GM12892 (cell line): ENCODE results near the gene SEC16B.

Experiments
- DNase-seq: peaks from one replicate; pipeline ENCODE4 v3.0.0; 2011; ENCODE audit not compliant: insufficient read length
- FAIRE-seq: peaks from 2 replicates; lab custom pipeline; 2011; peaks lifted over from hg19 to GRCh38; lab: Jason Lieb, UNC
- POLR2A ChIP-seq: IDR thresholded peaks from 2 replicates; pipeline ENCODE4 v1.6.1; 2011; ENCODE audit warnings: low read depth, low read length, control low read depth
- POLR2AphosphoS5 ChIP-seq: IDR thresholded peaks from 2 replicates; pipeline ENCODE4 v1.6.1; 2011; ENCODE audit warnings: low read depth, low read length, control low read depth
- TAF1 ChIP-seq: IDR thresholded peaks from 2 replicates; pipeline ENCODE4 v1.6.1; 2011; ENCODE audit warnings: low read depth, mild to moderate bottlenecking, control low read depth, low read length, borderline replicate concordance

The SEC16B gene

DNA sequence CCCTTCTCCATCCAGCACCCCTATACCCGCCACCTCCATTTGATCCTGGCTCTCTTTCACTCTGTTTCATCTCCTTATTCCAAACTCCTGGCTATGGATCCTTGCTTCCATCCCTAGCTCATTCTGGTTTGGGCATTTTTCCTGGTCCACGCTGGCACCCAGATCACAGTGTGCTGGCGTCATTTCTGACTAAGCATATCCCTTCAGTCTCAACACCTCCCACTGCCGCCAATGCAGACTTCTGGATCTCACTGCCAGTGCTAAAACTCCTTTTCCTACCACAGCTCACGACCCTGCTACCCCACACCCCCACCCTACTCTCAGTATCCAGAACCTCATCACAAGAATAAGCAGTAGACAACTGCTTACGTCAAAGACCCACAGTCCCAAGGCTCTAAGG, 16.3 kb downstream of the SEC16B start:
- TF ChIP-seq POLR2AphosphoS5 (no peak), POLR2A (no peak), TAF1 (no peak)
- FAIRE-seq = no peak
- no peak for DNase-seq

GRCh38 chr1:177952691-177953090, 17.2 kb downstream of the SEC16B start:
- FAIRE-seq = no peak
- DNase-seq = no peak
- TF ChIP-seq POLR2A (no peak), TAF1 (no peak), POLR2AphosphoS5 (no peak)

GRCh38 chr1:177952249-177952648, 17.6 kb downstream of the SEC16B start:
- no peak for TF ChIP-seq POLR2AphosphoS5
- no peak for TF ChIP-seq POLR2A
- no peak for TF ChIP-seq TAF1
- DNase-seq (no peak), FAIRE-seq (no peak)

GRCh38 chr1:177950506-177950905, 19.4 kb downstream of the SEC16B start:
- no peak for DNase-seq
- FAIRE-seq = no peak
- TF ChIP-seq POLR2AphosphoS5 (no peak), TAF1 (no peak), POLR2A (no peak)

GRCh38 chr1:177948336-177948972, 21.4 kb downstream of the SEC16B start:
- no peak for DNase-seq
- TF ChIP-seq POLR2A = no peak
- no peak for TF ChIP-seq TAF1
- no peak for TF ChIP-seq POLR2AphosphoS5
- FAIRE-seq = no peak

GRCh38 chr1:177947623-177948022, 22.2 kb downstream of the SEC16B start:
- FAIRE-seq (no peak), DNase-seq (no peak)
- TF ChIP-seq POLR2AphosphoS5 (no peak), POLR2A (no peak), TAF1 (no peak)

DNA sequence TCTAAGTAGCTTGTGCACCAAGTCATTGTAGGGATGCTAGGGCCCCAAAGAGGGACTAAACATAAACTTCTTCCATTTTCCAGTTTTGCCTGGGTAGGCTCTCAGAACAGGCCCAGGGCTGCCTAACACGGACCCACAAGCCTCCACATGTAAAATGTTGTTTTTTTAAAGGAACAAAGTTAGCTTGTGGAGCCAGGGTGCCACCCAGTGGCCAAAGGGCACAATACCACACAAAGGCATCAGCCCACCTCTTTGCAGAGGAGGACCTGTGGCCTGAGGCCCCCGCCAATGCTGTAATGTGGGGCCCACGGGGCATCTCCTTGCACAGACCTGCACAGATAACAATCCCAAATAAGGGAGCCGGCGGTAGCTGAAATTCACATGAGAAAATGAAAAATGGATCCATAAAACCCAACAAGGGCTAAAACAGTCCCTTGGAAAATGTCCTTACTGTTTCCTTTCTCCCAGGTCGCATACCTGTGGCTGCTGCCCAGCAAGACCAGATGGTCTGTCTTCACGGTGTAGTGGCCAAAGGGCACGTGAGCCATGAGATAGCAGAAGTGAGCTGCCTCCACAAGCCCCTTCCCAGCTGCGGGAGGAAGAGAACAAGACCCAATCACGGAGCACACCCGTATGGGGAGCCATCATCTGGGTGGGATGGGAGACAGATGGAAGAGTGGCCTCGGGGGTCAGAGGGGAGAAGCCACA, 23.8 kb downstream of the SEC16B start:
- FAIRE-seq (peak; percentile 27), DNase-seq (peak; percentile 29)
- TF ChIP-seq POLR2A = no peak
- no peak for TF ChIP-seq TAF1
- no peak for TF ChIP-seq POLR2AphosphoS5

DNA sequence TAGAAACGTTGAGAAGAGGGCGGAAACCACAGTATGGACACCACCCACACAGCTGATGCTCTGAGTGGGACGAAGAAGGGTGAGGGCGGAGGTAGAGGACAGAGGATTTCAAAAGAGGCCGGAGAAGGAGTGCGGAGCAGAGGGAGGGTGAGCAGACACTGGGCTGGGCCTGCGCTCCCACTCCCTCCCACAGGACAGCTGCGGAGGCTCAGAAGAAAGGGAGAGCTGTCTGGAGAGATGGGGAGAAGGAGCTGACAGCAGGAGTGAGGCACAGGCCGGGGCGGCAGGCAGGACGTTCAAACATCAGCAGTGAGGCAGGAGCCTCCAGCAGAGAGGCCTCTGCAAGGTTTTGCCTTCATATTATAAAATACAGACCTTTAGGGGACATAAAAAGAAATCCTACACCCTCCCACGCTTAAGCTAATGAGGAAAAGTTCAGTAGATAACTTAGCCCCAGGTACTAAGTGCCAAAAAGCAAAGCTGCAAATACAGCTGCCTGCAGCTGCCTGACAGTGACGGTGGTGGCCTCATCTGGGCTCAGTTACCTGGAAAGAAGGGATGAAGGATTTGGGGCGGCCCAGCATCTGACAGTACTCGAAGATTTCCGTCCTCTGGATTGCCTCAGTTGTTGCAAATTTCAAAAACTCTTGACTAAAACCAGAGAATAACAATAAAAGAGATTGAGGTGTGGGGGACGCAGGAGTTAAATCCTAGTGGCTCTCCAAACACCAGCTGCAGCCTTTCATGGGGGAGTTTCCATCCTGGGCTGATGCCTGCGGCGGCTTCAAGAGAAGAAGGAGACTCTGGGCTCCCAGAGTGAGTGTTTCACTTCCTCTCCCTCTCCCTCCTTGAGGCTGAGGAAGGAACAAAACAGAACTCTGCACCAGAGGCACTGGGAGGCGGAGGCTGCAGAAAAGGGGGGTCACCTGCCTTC, 25.6 kb downstream of the SEC16B start:
- DNase-seq (no peak), FAIRE-seq (no peak)
- TF ChIP-seq POLR2AphosphoS5 (no peak), POLR2A (no peak), TAF1 (no peak)

- DNase-seq = no peak
Measured at GRCh38 chr1:177941976-177942375, 27.9 kb downstream of the SEC16B start.

GRCh38 chr1:177940682-177941081, 29.2 kb downstream of the SEC16B start:
- FAIRE-seq = no peak
- TF ChIP-seq POLR2A = no peak
- TF ChIP-seq POLR2AphosphoS5 = no peak
- TF ChIP-seq TAF1 = no peak
- DNase-seq = no peak

More at GRCh38 chr1:177941976-177942375, 27.9 kb downstream of the SEC16B start:
- TF ChIP-seq TAF1 (no peak), POLR2A (no peak), POLR2AphosphoS5 (no peak)
- no peak for FAIRE-seq

GRCh38 chr1:177937931-177938330, 31.9 kb downstream of the SEC16B start:
- FAIRE-seq (no peak), DNase-seq (no peak)
- TF ChIP-seq TAF1 = no peak
- no peak for TF ChIP-seq POLR2A
- no peak for TF ChIP-seq POLR2AphosphoS5
